GM21381 (cell line): ENCODE results near the gene TUFM.
"Not testable (repeated sequence)": the region's sequence is repeated elsewhere in the genome, so short reads cannot be mapped to it uniquely, and the experiment has no call there.

Experiments used
- ATAC-seq: cut with Tn5 transposase; IDR thresholded peaks from one replicate; pipeline ENCODE4 v1.9.1; 2021; ENCODE audit warnings: mild to moderate bottlenecking, moderate library complexity; ENCODE audit not compliant: unreplicated experiment

TUFM gene

GRCh38 chr16:28839004-28839639, 7.0 kb downstream of the TUFM start:
- no peak for ATAC-seq

GRCh38 chr16:28838558-28838918, 7.6 kb downstream of the TUFM start:
- no peak for ATAC-seq

GRCh38 chr16:28837672-28838557, 8.2 kb downstream of the TUFM start:
- ATAC-seq = no peak

GRCh38 chr16:28836761-28837064, 9.4 kb downstream of the TUFM start:
- no peak for ATAC-seq

GRCh38 chr16:28835864-28836760, 10.0 kb downstream of the TUFM start:
- ATAC-seq = no peak

- ATAC-seq = no peak
Observed at GRCh38 chr16:28834873-28835863, 11.0 kb downstream of the TUFM start.

GRCh38 chr16:28834349-28834748, 11.8 kb downstream of the TUFM start:
- ATAC-seq = no peak

GRCh38 chr16:28830531-28830930, 15.6 kb downstream of the TUFM start:
- no peak for ATAC-seq

GRCh38 chr16:28829747-28830146, 16.4 kb downstream of the TUFM start:
- no peak for ATAC-seq

- no peak for ATAC-seq
Observed at GRCh38 chr16:28826141-28826540, 20.0 kb downstream of the TUFM start.

GRCh38 chr16:28824717-28824973, 21.5 kb downstream of the TUFM start:
- no peak for ATAC-seq

GRCh38 chr16:28823873-28824716, 22.1 kb downstream of the TUFM start:
- ATAC-seq = peak; percentile 56

GRCh38 chr16:28823291-28823872, 22.8 kb downstream of the TUFM start:
- ATAC-seq = peak; percentile 2

- ATAC-seq = peak; percentile 49
Observed at GRCh38 chr16:28822520-28823290, 23.4 kb downstream of the TUFM start, which contains the start of gene ATXN2L. ATXN2L (plus strand) TSS chr16:28822999; CDS start chr16:28823260, 261 bp downstream.

GRCh38 chr16:28821874-28822519, 24.2 kb downstream of the TUFM start:
- no peak for ATAC-seq

- ATAC-seq = not testable (repeated sequence)
Observed at GRCh38 chr16:28820546-28820945, 25.6 kb downstream of the TUFM start.

GRCh38 chr16:28820016-28820415, 26.1 kb downstream of the TUFM start:
- no peak for ATAC-seq
